Sciatic nerve (tissue), 2 donors: ENCODE results near the gene ZNF717. TPM values are rescaled to one million over a fixed set of nuclear protein-coding genes. Genes with fewer than 3 reads are reported as not detected.
"Not testable (repeated sequence)": the region's sequence is repeated elsewhere in the genome, so short reads cannot be mapped to it uniquely, and the experiment has no call there.

Source experiments
- ATAC-seq: fragments of 200-7000 bp; cut with Tn5 transposase; one replicate; pipeline ENCODE4 v1.9.1; 2020; ENCODE audit warnings: mild to moderate bottlenecking, moderate library complexity
- DNase-seq: peaks from one replicate; pipeline ENCODE4 v3.0.0-alpha.2; 2020; ENCODE audit warnings: low spot score
- intact Hi-C: fragments of 100-400 bp; cut with DNase I; formaldehyde crosslinking; loops from one replicate; pipeline ENCODE4 v1.14.2; 2022
- microRNA-seq: library from miRNA; unstranded; fragments of <30 nt; microRNA quantifications from one replicate; pipeline ENCODE4 v1.2.0, GENCODE V29; 2020
- total RNA-seq: library from RNA; stranded (reverse); fragmentation: NEBNext Ultra II Directional; extraction: Animal tissue kit (Norgen Biotek cat#: 25700); gene quantifications from one replicate; pipeline ENCODE4 v1.2.1, GENCODE V29; 2021
- donor health status: DM: no; HTN: no; CAD: no.
- donor health status: DM: no; HTN: no; CAD: no.

The ZNF717 gene
- 23.9 TPM for total RNA-seq

- intact Hi-C loops, ATAC-seq: not testable (repeated sequence)
- DNase-seq: peak; percentile 98
These were observed at the start of gene ZNF717 for GRCh38 chr3:75785081-75785755. ZNF717 (minus strand) TSS chr3:75785549; CDS start chr3:75783362, 2,187 bp downstream.

- ATAC-seq, intact Hi-C loops, DNase-seq: not testable (repeated sequence)
These were observed 45.7 kb upstream of the ZNF717 start for GRCh38 chr3:75831076-75831475.

- DNase-seq, intact Hi-C loops, ATAC-seq: not testable (repeated sequence)
These were observed 32.7 kb upstream of the ZNF717 start for GRCh38 chr3:75818019-75818418.

GRCh38 chr3:75816287-75817180 lies 31.2 kb upstream of the ZNF717 start:
- intact Hi-C loops, ATAC-seq, DNase-seq: not testable (repeated sequence)

GRCh38 chr3:75814797-75815196 lies 29.4 kb upstream of the ZNF717 start:
- DNase-seq (no peak), ATAC-seq (no peak)
- intact Hi-C loops: no loop called here

- intact Hi-C loops: no loop called here
- DNase-seq: no peak
- ATAC-seq: no peak
These were observed 2.8 kb downstream of the ZNF717 start for GRCh38 chr3:75782506-75782905.

- intact Hi-C loops: no loop called here
- no peak for DNase-seq
- no peak for ATAC-seq
These were observed 4.1 kb downstream of the ZNF717 start for GRCh38 chr3:75781079-75781745.

GRCh38 chr3:75777742-75778141 lies 7.6 kb downstream of the ZNF717 start:
- ATAC-seq, intact Hi-C loops, DNase-seq: not testable (repeated sequence)

- DNase-seq, ATAC-seq, intact Hi-C loops: not testable (repeated sequence)
These were observed 13.7 kb downstream of the ZNF717 start for GRCh38 chr3:75771631-75772030.

GRCh38 chr3:75768303-75769017 lies 16.9 kb downstream of the ZNF717 start:
- ATAC-seq (no peak), DNase-seq (no peak)
- intact Hi-C loops: no loop called here

- ATAC-seq: no peak
- intact Hi-C loops: no loop called here
- no peak for DNase-seq
These were observed 47.4 kb downstream of the ZNF717 start for GRCh38 chr3:75737831-75738493.

GRCh38 chr3:75727985-75728384 lies 57.4 kb downstream of the ZNF717 start:
- intact Hi-C loops: no loop called here
- DNase-seq (no peak), ATAC-seq (no peak)

GRCh38 chr3:75692061-75692460 lies 93.3 kb downstream of the ZNF717 start:
- intact Hi-C loops: no loop called here
- ATAC-seq (no peak), DNase-seq (no peak)

GRCh38 chr3:75687323-75687722 lies 98.0 kb downstream of the ZNF717 start:
- intact Hi-C loops: no loop called here
- DNase-seq (no peak), ATAC-seq (no peak)

Small RNA genes within 50 kb of the gene (microRNA-seq; reads per million reads assigned to microRNA genes)
- not detected for gene MIR4273

Other genes with a start within 250 kb of the ZNF717 start
- gene FRG2C, start 121.2 kb downstream of the ZNF717 start, total RNA-seq: not detected